SK-N-SH treated with all-trans-retinoic acid at 6 μM for 48 hours (cell line): ENCODE results near the gene ANKRA2.

ENCODE experiments used
- ATAC-seq: fragments of 200-7000 bp; cut with Tn5 transposase; 3 replicates; pipeline ENCODE4 v1.9.1; 2020; ENCODE audit warnings: mild to moderate bottlenecking, moderate library complexity
- ARNTL ChIP-seq: fragments of 450-650 bp; formaldehyde crosslinking; IDR thresholded peaks from 2 replicates; pipeline ENCODE4 v1.5.0; 2020; ENCODE audit warnings: low read depth, mild to moderate bottlenecking, moderate library complexity, borderline replicate concordance
- BACH2 ChIP-seq: fragments of 250-450 bp; sonication (Bioruptor Pico); IDR thresholded peaks from 2 replicates; pipeline ENCODE4 v1.9.0; 2021; ENCODE audit warnings: mild to moderate bottlenecking, borderline replicate concordance
- CSDC2 ChIP-seq: fragments of 250-450 bp; sonication (Bioruptor Pico); IDR thresholded peaks from 2 replicates; pipeline ENCODE4 v1.5.0; 2020; ENCODE audit warnings: mild to moderate bottlenecking, moderate library complexity
- ESRRG ChIP-seq: fragments of 250-450 bp; sonication (Bioruptor Pico); IDR thresholded peaks from 2 replicates; pipeline ENCODE4 v1.6.1; 2021; ENCODE audit warnings: mild to moderate bottlenecking
- GLIS3 ChIP-seq: fragments of 250-450 bp; sonication (Bioruptor Pico); IDR thresholded peaks from 2 replicates; pipeline ENCODE4 v1.5.0; 2020; ENCODE audit warnings: mild to moderate bottlenecking, moderate library complexity
- ISL1 ChIP-seq: fragments of 250-450 bp; sonication (Bioruptor Pico); IDR thresholded peaks from 2 replicates; pipeline ENCODE4 v2.1.2; 2022; ENCODE audit warnings: mild to moderate bottlenecking, moderate library complexity
- PPARA ChIP-seq: fragments of 250-450 bp; sonication (Bioruptor Pico); IDR thresholded peaks from 2 replicates; pipeline ENCODE4 v1.5.0; 2020; ENCODE audit warnings: mild to moderate bottlenecking, borderline replicate concordance
- SNAI2 ChIP-seq: fragments of 250-450 bp; sonication (Bioruptor Pico); IDR thresholded peaks from 2 replicates; pipeline ENCODE4 v1.5.0; 2020; ENCODE audit warnings: mild to moderate bottlenecking, moderate library complexity
- TOX ChIP-seq: fragments of 250-450 bp; sonication (Bioruptor Pico); IDR thresholded peaks from 2 replicates; pipeline ENCODE4 v1.8.0; 2021; ENCODE audit warnings: mild to moderate bottlenecking, moderate library complexity, borderline replicate concordance
- ZC3H10 ChIP-seq: fragments of 250-450 bp; sonication (Bioruptor Pico); IDR thresholded peaks from 2 replicates; pipeline ENCODE4 v1.5.1; 2021; ENCODE audit warnings: mild to moderate bottlenecking, moderate library complexity
- ZFP3 ChIP-seq: fragments of 250-450 bp; sonication (Bioruptor Pico); IDR thresholded peaks from 2 replicates; pipeline ENCODE4 v1.5.0; 2020; ENCODE audit warnings: mild to moderate bottlenecking, moderate library complexity
- ZFP30 ChIP-seq: fragments of 450-650 bp; formaldehyde crosslinking; IDR thresholded peaks from 2 replicates; pipeline ENCODE4 v1.5.0; 2022; ENCODE audit warnings: mild to moderate bottlenecking, moderate library complexity
- ZNF565 ChIP-seq: fragments of 450-650 bp; formaldehyde crosslinking; conservative IDR thresholded peaks from 2 replicates; pipeline ENCODE4 v1.5.0; 2020; ENCODE audit warnings: low read depth, mild to moderate bottlenecking, moderate library complexity
- TF ChIP-seq, protein P1 (sequence below): fragments of 250-450 bp; sonication (Bioruptor Pico); IDR thresholded peaks from 2 replicates; pipeline ENCODE4 v1.5.0; 2020; ENCODE audit warnings: mild to moderate bottlenecking, moderate library complexity
- TF ChIP-seq, protein P2 (sequence below): fragments of 250-450 bp; sonication (Bioruptor Pico); IDR thresholded peaks from 2 replicates; pipeline ENCODE4 v1.8.0; 2021; ENCODE audit warnings: low read depth, mild to moderate bottlenecking, moderate library complexity, borderline replicate concordance
- TF ChIP-seq, protein P3 (sequence below): fragments of 250-450 bp; sonication (Bioruptor Pico); IDR thresholded peaks from 2 replicates; pipeline ENCODE4 v1.5.1; 2021; ENCODE audit warnings: mild to moderate bottlenecking, moderate library complexity
- TF ChIP-seq, protein P4 (sequence below): fragments of 250-450 bp; sonication (Bioruptor Pico); IDR thresholded peaks from 2 replicates; pipeline ENCODE4 v1.8.0; 2020; ENCODE audit warnings: mild to moderate bottlenecking, moderate library complexity, borderline replicate concordance

The ANKRA2 gene

DNA sequence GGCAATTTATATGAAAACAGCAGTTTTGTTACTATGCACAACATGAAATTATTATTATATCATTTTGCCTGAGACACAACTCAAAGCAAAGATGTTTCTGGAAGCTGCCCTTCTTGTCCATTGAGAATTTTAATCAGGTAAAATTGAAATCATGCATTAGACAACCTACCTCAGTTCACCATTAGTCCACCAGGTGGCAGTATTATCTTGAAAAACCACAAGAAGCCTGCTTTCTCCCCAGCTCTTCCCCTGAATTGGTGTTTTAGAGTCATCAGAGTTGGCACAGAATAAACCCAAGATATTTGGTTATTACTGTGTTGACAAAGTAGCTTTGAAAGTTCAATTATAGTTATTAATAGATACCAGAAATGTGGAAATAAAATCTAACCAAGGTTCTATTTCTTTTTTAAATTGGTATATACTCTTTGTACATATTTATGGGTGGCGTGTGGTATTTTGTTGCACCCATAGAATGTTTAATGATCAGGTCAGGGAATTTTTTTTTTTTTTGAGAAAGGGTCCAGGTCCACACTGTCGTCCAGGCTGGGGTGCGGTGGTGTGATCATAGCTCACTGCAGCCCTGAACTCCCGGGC, 25.8 kb upstream of the ANKRA2 start:
- peak; percentile 86 for ATAC-seq
- TF ChIP-seq BACH2 (CRISPR knock-in tag): no peak
- no peak for TF ChIP-seq CSDC2 (CRISPR knock-in tag)
- TF ChIP-seq, protein P1, sequence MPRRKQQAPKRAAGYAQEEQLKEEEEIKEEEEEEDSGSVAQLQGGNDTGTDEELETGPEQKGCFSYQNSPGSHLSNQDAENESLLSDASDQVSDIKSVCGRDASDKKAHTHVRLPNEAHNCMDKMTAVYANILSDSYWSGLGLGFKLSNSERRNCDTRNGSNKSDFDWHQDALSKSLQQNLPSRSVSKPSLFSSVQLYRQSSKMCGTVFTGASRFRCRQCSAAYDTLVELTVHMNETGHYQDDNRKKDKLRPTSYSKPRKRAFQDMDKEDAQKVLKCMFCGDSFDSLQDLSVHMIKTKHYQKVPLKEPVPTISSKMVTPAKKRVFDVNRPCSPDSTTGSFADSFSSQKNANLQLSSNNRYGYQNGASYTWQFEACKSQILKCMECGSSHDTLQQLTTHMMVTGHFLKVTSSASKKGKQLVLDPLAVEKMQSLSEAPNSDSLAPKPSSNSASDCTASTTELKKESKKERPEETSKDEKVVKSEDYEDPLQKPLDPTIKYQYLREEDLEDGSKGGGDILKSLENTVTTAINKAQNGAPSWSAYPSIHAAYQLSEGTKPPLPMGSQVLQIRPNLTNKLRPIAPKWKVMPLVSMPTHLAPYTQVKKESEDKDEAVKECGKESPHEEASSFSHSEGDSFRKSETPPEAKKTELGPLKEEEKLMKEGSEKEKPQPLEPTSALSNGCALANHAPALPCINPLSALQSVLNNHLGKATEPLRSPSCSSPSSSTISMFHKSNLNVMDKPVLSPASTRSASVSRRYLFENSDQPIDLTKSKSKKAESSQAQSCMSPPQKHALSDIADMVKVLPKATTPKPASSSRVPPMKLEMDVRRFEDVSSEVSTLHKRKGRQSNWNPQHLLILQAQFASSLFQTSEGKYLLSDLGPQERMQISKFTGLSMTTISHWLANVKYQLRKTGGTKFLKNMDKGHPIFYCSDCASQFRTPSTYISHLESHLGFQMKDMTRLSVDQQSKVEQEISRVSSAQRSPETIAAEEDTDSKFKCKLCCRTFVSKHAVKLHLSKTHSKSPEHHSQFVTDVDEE: no peak
- TF ChIP-seq ARNTL (CRISPR knock-in tag): no peak

DNA sequence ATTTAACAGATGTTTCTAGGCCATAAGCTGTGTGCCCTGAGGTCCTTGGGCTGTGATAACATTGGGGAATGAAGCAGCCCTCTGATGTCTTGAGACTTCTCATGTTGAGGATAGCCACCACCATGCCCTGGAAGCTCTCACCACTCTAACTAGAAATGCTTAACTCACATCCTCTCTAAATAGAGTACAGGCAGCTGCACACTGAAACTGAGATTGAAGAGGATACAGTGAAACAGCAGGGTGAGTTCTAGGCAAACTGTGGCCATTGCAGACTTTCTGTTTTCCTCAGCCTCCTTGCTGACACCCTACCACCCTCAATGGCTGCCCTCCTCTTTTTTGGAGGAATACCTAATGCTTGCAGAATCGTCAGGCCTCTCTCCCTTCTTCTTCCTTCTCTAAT, 22.5 kb upstream of the ANKRA2 start:
- ATAC-seq: no peak

DNA sequence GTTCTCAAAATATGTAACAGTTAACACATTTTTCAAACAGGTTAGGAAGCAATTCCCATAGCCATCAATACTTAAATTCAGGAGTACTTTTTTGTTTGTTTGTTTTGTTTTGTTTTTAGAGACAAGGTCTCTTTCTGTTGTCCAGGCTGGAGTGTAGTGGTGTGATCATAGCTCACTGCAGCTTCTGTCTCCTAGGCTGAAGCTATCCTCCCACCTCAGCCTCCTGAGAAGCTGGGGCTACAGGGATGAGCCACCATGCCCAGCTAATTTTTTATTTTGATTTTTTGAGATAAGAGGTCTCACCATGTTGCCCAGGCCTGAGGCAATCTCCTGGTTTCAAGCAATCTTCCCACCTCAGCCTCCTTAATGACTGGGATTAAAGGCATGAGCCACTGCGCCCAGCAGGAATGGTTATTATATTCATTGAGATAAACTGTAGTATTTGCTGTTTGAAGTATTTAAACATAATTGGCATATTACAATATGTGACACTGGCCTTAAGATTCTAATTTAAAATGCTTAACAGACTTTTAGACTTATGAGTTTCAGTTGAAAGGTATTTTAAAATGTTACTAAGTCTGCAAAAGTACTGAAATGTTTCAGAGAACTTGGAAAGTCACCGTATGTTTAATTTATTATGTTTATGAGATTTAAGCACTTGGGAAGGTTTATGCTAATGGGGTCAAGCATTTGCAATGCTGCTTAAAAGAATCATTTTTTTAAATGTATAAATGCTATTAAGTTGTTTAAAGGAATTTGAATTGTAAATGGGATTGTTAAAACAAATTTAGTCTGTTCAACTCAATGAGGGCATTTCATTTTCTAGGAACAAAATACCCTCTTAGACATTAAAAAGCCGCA, 17.1 kb upstream of the ANKRA2 start:
- ATAC-seq: no peak
- TF ChIP-seq SNAI2 (CRISPR knock-in tag) (no peak), ZFP30 (CRISPR knock-in tag) (no peak), PPARA (CRISPR knock-in tag) (no peak), TOX (no peak)

More for the DNA sequence above, 22.5 kb upstream of the ANKRA2 start:
- TF ChIP-seq GLIS3 (CRISPR knock-in tag) (no peak), CSDC2 (CRISPR knock-in tag) (no peak), ESRRG (CRISPR knock-in tag) (no peak), SNAI2 (CRISPR knock-in tag) (no peak), PPARA (CRISPR knock-in tag) (no peak), ARNTL (CRISPR knock-in tag) (no peak), BACH2 (CRISPR knock-in tag) (no peak), ZFP3 (CRISPR knock-in tag) (no peak), TOX (no peak), ZNF565 (CRISPR knock-in tag) (no peak), ZC3H10 (CRISPR knock-in tag) (no peak), ZFP30 (CRISPR knock-in tag) (no peak), ISL1 (CRISPR knock-in tag) (no peak)
- TF ChIP-seq, protein P1: no peak
- TF ChIP-seq, protein P2, sequence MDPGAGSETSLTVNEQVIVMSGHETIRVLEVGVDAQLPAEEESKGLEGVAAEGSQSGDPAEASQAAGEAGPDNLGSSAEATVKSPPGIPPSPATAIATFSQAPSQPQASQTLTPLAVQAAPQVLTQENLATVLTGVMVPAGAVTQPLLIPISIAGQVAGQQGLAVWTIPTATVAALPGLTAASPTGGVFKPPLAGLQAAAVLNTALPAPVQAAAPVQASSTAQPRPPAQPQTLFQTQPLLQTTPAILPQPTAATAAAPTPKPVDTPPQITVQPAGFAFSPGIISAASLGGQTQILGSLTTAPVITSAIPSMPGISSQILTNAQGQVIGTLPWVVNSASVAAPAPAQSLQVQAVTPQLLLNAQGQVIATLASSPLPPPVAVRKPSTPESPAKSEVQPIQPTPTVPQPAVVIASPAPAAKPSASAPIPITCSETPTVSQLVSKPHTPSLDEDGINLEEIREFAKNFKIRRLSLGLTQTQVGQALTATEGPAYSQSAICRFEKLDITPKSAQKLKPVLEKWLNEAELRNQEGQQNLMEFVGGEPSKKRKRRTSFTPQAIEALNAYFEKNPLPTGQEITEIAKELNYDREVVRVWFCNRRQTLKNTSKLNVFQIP (CRISPR knock-in tag): no peak
- TF ChIP-seq, protein P3, sequence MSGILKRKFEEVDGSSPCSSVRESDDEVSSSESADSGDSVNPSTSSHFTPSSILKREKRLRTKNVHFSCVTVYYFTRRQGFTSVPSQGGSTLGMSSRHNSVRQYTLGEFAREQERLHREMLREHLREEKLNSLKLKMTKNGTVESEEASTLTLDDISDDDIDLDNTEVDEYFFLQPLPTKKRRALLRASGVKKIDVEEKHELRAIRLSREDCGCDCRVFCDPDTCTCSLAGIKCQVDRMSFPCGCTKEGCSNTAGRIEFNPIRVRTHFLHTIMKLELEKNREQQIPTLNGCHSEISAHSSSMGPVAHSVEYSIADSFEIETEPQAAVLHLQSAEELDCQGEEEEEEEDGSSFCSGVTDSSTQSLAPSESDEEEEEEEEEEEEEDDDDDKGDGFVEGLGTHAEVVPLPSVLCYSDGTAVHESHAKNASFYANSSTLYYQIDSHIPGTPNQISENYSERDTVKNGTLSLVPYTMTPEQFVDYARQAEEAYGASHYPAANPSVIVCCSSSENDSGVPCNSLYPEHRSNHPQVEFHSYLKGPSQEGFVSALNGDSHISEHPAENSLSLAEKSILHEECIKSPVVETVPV (CRISPR knock-in tag): no peak
- TF ChIP-seq, protein P4, sequence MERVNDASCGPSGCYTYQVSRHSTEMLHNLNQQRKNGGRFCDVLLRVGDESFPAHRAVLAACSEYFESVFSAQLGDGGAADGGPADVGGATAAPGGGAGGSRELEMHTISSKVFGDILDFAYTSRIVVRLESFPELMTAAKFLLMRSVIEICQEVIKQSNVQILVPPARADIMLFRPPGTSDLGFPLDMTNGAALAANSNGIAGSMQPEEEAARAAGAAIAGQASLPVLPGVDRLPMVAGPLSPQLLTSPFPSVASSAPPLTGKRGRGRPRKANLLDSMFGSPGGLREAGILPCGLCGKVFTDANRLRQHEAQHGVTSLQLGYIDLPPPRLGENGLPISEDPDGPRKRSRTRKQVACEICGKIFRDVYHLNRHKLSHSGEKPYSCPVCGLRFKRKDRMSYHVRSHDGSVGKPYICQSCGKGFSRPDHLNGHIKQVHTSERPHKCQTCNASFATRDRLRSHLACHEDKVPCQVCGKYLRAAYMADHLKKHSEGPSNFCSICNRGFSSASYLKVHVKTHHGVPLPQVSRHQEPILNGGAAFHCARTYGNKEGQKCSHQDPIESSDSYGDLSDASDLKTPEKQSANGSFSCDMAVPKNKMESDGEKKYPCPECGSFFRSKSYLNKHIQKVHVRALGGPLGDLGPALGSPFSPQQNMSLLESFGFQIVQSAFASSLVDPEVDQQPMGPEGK (CRISPR knock-in tag): no peak
